SK-N-SH treated with all-trans-retinoic acid at 6 μM for 48 hours (cell line): Measurements from ENCODE around the gene GALNT6.

Source experiments
- ARNTL ChIP-seq: fragments of 450-650 bp; formaldehyde crosslinking; IDR thresholded peaks from 2 replicates; pipeline ENCODE4 v1.5.0; 2020; ENCODE audit warnings: low read depth, mild to moderate bottlenecking, moderate library complexity, borderline replicate concordance
- BACH2 ChIP-seq: fragments of 250-450 bp; sonication (Bioruptor Pico); IDR thresholded peaks from 2 replicates; pipeline ENCODE4 v1.9.0; 2021; ENCODE audit warnings: mild to moderate bottlenecking, borderline replicate concordance
- ESRRG ChIP-seq: fragments of 250-450 bp; sonication (Bioruptor Pico); IDR thresholded peaks from 2 replicates; pipeline ENCODE4 v1.6.1; 2021; ENCODE audit warnings: mild to moderate bottlenecking
- GLIS3 ChIP-seq: fragments of 250-450 bp; sonication (Bioruptor Pico); IDR thresholded peaks from 2 replicates; pipeline ENCODE4 v1.5.0; 2020; ENCODE audit warnings: mild to moderate bottlenecking, moderate library complexity
- ISL1 ChIP-seq: fragments of 250-450 bp; sonication (Bioruptor Pico); IDR thresholded peaks from 2 replicates; pipeline ENCODE4 v2.1.2; 2022; ENCODE audit warnings: mild to moderate bottlenecking, moderate library complexity
- TCF4 ChIP-seq: fragments of 250-450 bp; sonication (Bioruptor Pico); IDR thresholded peaks from 2 replicates; pipeline ENCODE4 v1.8.0; 2021; ENCODE audit warnings: mild to moderate bottlenecking, moderate library complexity, borderline replicate concordance
- TOX ChIP-seq: fragments of 250-450 bp; sonication (Bioruptor Pico); IDR thresholded peaks from 2 replicates; pipeline ENCODE4 v1.8.0; 2021; ENCODE audit warnings: mild to moderate bottlenecking, moderate library complexity, borderline replicate concordance
- ZFP3 ChIP-seq: fragments of 250-450 bp; sonication (Bioruptor Pico); IDR thresholded peaks from 2 replicates; pipeline ENCODE4 v1.5.0; 2020; ENCODE audit warnings: mild to moderate bottlenecking, moderate library complexity
- ZFP30 ChIP-seq: fragments of 450-650 bp; formaldehyde crosslinking; IDR thresholded peaks from 2 replicates; pipeline ENCODE4 v1.5.0; 2022; ENCODE audit warnings: mild to moderate bottlenecking, moderate library complexity
- ZNF8 ChIP-seq: fragments of 450-650 bp; formaldehyde crosslinking; IDR thresholded peaks from 2 replicates; pipeline ENCODE4 v1.5.0; 2020; ENCODE audit warnings: mild to moderate bottlenecking, moderate library complexity

GRCh38 chr12:51439330-51439729, 48.1 kb upstream of the GALNT6 start:
- no peak for TF ChIP-seq TCF4 (CRISPR knock-in tag)
- no peak for TF ChIP-seq BACH2 (CRISPR knock-in tag)
- no peak for TF ChIP-seq ZFP3 (CRISPR knock-in tag)
- no peak for TF ChIP-seq ARNTL (CRISPR knock-in tag)
- no peak for TF ChIP-seq ESRRG
- no peak for TF ChIP-seq ZFP30 (CRISPR knock-in tag)
- TF ChIP-seq ISL1 (CRISPR knock-in tag) = no peak
- TF ChIP-seq TOX (CRISPR knock-in tag) = no peak
- no peak for TF ChIP-seq ZNF8
- no peak for TF ChIP-seq GLIS3
